IPS-20b (cell line): ENCODE data around the gene NAPEPLD.

Experiments
- H3K27ac ChIP-seq: one replicate; pipeline ENCODE4 v1.5.1; 2013; ENCODE audit warnings: low read length
- H3K27me3 ChIP-seq: 2 replicates; pipeline ENCODE4 v1.6.1; 2013; ENCODE audit warnings: mild to moderate bottlenecking, low read length, inconsistent platforms; ENCODE audit not compliant: insufficient read depth
- H3K36me3 ChIP-seq: 2 replicates; pipeline ENCODE4 v1.6.1; 2013; ENCODE audit warnings: low read depth, mild to moderate bottlenecking, inconsistent platforms, low read length, moderate library complexity; ENCODE audit not compliant: insufficient read depth
- H3K4me1 ChIP-seq: 2 replicates; pipeline ENCODE4 v1.6.1; 2013; ENCODE audit warnings: mild to moderate bottlenecking, control low read depth, inconsistent platforms, low read length, moderate library complexity; ENCODE audit not compliant: insufficient read depth
- H3K4me3 ChIP-seq: 2 replicates; pipeline ENCODE4 v1.5.1; 2013; ENCODE audit warnings: mild to moderate bottlenecking, low read length, inconsistent platforms
- H3K9ac ChIP-seq: 2 replicates; pipeline ENCODE4 v1.6.1; 2013; ENCODE audit warnings: low read depth, mild to moderate bottlenecking, inconsistent platforms, low read length, moderate library complexity
- H3K9me3 ChIP-seq: 2 replicates; pipeline ENCODE4 v1.6.1; 2013; ENCODE audit warnings: mild to moderate bottlenecking, low read depth, low read length, inconsistent platforms; ENCODE audit not compliant: insufficient read depth

Gene NAPEPLD

GRCh38 chr7:103141753-103142404 is 7.0 kb downstream of the NAPEPLD start:
- H3K9me3 ChIP-seq = no peaks in the 10 kb centered on the region
- no peak overlapping the region for H3K27ac ChIP-seq
- H3K27me3 ChIP-seq = no peaks in the 10 kb centered on the region
- H3K9ac ChIP-seq = no peak overlapping the region
- peaks cover 3% of the 10 kb centered on the region; the same call in 1 of the 2 replicates for H3K4me1 ChIP-seq
- no peak overlapping the region for H3K4me3 ChIP-seq
- no peaks in the 10 kb centered on the region for H3K36me3 ChIP-seq

- H3K4me1 ChIP-seq = peaks cover 3% of the 10 kb centered on the region; the same call in 1 of the 2 replicates
- no peak overlapping the region for H3K27ac ChIP-seq
- no peaks in the 10 kb centered on the region for H3K9me3 ChIP-seq
- no peak overlapping the region for H3K4me3 ChIP-seq
- H3K36me3 ChIP-seq = no peaks in the 10 kb centered on the region
- H3K9ac ChIP-seq = no peak overlapping the region
- H3K27me3 ChIP-seq = no peaks in the 10 kb centered on the region
These were observed 8.2 kb downstream of the NAPEPLD start for GRCh38 chr7:103140685-103141084.

GRCh38 chr7:103140061-103140460 is 8.8 kb downstream of the NAPEPLD start:
- Histone ChIP-seq H3K9ac (no peak overlapping the region), H3K36me3 (no peaks in the 10 kb centered on the region), H3K27ac (no peak overlapping the region), H3K4me1 (peaks cover 6% of the 10 kb centered on the region; the same call in 1 of the 2 replicates), H3K9me3 (no peaks in the 10 kb centered on the region), H3K27me3 (no peaks in the 10 kb centered on the region), H3K4me3 (no peak overlapping the region)

GRCh38 chr7:103134836-103135554 is 13.9 kb downstream of the NAPEPLD start:
- H3K27me3 ChIP-seq = no peaks in the 10 kb centered on the region
- no peaks in the 10 kb centered on the region for H3K36me3 ChIP-seq
- H3K4me1 ChIP-seq = peaks cover 7% of the 10 kb centered on the region
- H3K4me3 ChIP-seq = no peak overlapping the region
- H3K27ac ChIP-seq = no peak overlapping the region
- no peak overlapping the region for H3K9ac ChIP-seq
- H3K9me3 ChIP-seq = no peaks in the 10 kb centered on the region

- Histone ChIP-seq H3K36me3 (peaks cover 4% of the 10 kb centered on the region; the same call in 1 of the 2 replicates), H3K27me3 (no peaks in the 10 kb centered on the region), H3K9me3 (no peaks in the 10 kb centered on the region), H3K4me1 (peaks cover 7% of the 10 kb centered on the region), H3K27ac (no peak overlapping the region), H3K9ac (no peak overlapping the region), H3K4me3 (no peak overlapping the region)
These were observed 15.8 kb downstream of the NAPEPLD start for GRCh38 chr7:103132995-103133688.

- Histone ChIP-seq H3K27ac (no peak overlapping the region), H3K9ac (no peak overlapping the region), H3K9me3 (no peaks in the 10 kb centered on the region), H3K36me3 (peaks cover 22% of the 10 kb centered on the region), H3K4me1 (peaks cover 7% of the 10 kb centered on the region), H3K4me3 (no peak overlapping the region), H3K27me3 (no peaks in the 10 kb centered on the region)
These were observed 17.8 kb downstream of the NAPEPLD start for GRCh38 chr7:103130901-103131624.

- H3K9me3 ChIP-seq = no peaks in the 10 kb centered on the region
- no peak overlapping the region for H3K27ac ChIP-seq
- peaks cover 3% of the 10 kb centered on the region for H3K4me1 ChIP-seq
- no peak overlapping the region for H3K4me3 ChIP-seq
- no peak overlapping the region for H3K9ac ChIP-seq
- H3K36me3 ChIP-seq = peaks cover 28% of the 10 kb centered on the region
- no peaks in the 10 kb centered on the region for H3K27me3 ChIP-seq
These were observed 19.0 kb downstream of the NAPEPLD start for GRCh38 chr7:103129702-103130549.

- H3K4me1 ChIP-seq = no peaks in the 10 kb centered on the region
- no peaks in the 10 kb centered on the region for H3K27me3 ChIP-seq
- peaks cover 39% of the 10 kb centered on the region for H3K36me3 ChIP-seq
- no peak overlapping the region for H3K4me3 ChIP-seq
- H3K9ac ChIP-seq = no peak overlapping the region
- H3K27ac ChIP-seq = no peak overlapping the region
- H3K9me3 ChIP-seq = no peaks in the 10 kb centered on the region
These were observed 21.9 kb downstream of the NAPEPLD start for GRCh38 chr7:103127006-103127405.

- no peaks in the 10 kb centered on the region for H3K4me1 ChIP-seq
- H3K27me3 ChIP-seq = no peaks in the 10 kb centered on the region
- no peaks in the 10 kb centered on the region for H3K9me3 ChIP-seq
- H3K27ac ChIP-seq = no peak overlapping the region
- peaks cover 62% of the 10 kb centered on the region for H3K36me3 ChIP-seq
- H3K4me3 ChIP-seq = no peak overlapping the region
- H3K9ac ChIP-seq = no peak overlapping the region
These were observed 24.4 kb downstream of the NAPEPLD start for GRCh38 chr7:103124429-103124979.

- H3K36me3 ChIP-seq = peaks cover 63% of the 10 kb centered on the region
- H3K27ac ChIP-seq = no peak overlapping the region
- H3K4me1 ChIP-seq = no peaks in the 10 kb centered on the region
- no peaks in the 10 kb centered on the region for H3K9me3 ChIP-seq
- no peak overlapping the region for H3K9ac ChIP-seq
- no peak overlapping the region for H3K4me3 ChIP-seq
- H3K27me3 ChIP-seq = no peaks in the 10 kb centered on the region
These were observed 25.4 kb downstream of the NAPEPLD start for GRCh38 chr7:103123529-103123928.
